ENCODE data around the gene EDDM13.
"Not testable (repeated sequence)": the region's sequence is repeated elsewhere in the genome, so short reads cannot be mapped to it uniquely, and the experiment has no call there.

DNA sequence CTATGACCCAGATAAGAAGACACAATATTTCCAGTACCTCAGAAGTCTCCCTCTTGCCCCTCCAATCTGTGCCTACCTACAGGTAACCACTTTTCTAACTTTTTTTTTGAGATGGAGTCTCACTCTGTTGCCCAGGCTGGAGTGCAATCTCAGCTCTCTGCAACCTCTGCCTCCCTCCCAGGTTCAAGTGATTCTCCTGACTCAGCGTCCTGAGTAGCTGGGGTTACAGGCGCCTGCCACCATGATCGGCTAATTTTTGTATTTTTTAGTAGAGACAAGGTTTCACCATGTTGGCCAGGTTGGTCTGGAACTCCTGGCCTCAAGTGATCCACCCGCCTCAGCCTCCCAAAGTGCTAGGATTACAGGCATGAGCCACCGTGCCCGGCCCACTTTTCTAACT, 10.6 kb upstream of the EDDM13 start:
- TF ChIP-seq, protein P1, sequence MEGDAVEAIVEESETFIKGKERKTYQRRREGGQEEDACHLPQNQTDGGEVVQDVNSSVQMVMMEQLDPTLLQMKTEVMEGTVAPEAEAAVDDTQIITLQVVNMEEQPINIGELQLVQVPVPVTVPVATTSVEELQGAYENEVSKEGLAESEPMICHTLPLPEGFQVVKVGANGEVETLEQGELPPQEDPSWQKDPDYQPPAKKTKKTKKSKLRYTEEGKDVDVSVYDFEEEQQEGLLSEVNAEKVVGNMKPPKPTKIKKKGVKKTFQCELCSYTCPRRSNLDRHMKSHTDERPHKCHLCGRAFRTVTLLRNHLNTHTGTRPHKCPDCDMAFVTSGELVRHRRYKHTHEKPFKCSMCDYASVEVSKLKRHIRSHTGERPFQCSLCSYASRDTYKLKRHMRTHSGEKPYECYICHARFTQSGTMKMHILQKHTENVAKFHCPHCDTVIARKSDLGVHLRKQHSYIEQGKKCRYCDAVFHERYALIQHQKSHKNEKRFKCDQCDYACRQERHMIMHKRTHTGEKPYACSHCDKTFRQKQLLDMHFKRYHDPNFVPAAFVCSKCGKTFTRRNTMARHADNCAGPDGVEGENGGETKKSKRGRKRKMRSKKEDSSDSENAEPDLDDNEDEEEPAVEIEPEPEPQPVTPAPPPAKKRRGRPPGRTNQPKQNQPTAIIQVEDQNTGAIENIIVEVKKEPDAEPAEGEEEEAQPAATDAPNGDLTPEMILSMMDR (IDR thresholded peaks at IDR 0.05), result not testable (repeated sequence)
- not testable (repeated sequence) for TF ChIP-seq POLR2A (IDR thresholded peaks at IDR 0.05)

All from testis (tissue), 2 donors.